Stimulated activated CD8-positive, alpha-beta memory T cell treated with anti-CD3 and anti-CD28 coated beads, Interleukin-4, amount 100 ng/mL, for 4 hours (primary cell): ENCODE measurements around the gene TMCC2.

Source experiments
- DNase-seq, 2 donors: peaks; one replicate each; pipeline ENCODE4 v3.0.0-alpha.2; 2020; ENCODE audit warnings: low read depth in 2 of 2, low spot score in 1 of 2

TMCC2 gene

DNA sequence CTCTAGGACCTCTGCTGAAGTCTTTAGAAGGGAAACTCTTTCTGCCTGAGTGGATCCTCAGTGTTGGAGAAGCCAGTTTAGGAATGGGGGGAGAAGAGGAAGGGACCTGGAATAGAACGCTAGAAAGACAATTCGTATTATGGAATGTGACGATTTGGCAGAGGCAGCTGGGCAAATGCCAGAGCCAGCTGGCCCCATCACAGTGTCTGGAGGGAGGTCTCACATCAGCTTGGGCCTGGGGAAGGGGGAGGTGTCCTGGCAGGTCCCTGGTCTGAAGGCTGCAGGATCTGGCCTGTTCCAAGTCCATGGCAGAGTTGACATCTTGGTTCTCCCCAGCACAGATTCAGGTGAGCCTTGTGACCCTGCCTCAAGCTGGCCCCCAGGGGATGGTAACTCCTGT, 11.3 kb downstream of the TMCC2 start:
- DNase-seq: no peak

DNA sequence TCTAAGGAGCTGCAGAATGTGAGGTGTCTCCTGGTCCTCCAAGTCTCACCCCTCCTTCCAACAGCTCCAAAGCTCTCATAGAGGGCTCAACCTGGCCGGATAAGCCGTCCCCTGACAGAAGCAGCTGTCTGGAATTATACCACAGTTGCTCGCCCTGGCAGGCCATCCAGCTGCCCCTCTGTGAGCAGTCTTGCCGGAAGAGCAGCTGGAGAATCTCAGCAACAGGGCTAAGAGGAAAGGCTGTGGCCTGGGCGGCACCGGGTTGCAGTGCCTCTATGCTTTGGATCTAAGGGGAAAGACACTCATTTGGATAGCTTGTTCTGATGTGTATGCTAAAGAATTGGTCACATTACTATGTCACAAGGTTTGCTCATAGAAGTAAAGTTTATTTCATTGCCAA, 12.4 kb downstream of the TMCC2 start:
- DNase-seq: no peak

DNA sequence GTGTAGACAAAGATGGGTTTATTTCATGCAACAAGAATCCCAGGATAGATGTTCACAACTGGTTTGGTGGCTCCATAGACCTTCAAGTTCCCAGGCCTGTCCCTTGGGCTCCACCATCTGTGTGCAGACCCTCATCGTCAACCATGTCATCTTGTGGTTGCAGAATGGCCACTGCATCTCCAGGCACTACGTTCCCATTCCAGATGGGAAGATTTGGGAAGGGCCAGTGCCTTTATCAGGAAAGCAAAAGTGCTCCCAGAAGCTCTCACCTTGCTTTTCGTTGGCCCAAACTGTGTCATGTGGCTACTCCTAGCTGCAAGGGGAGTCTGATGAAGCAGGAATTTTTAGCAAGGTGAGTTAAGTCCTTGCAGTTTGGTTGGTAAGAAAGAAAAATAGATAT, 12.8 kb downstream of the TMCC2 start:
- DNase-seq: no peak

DNA sequence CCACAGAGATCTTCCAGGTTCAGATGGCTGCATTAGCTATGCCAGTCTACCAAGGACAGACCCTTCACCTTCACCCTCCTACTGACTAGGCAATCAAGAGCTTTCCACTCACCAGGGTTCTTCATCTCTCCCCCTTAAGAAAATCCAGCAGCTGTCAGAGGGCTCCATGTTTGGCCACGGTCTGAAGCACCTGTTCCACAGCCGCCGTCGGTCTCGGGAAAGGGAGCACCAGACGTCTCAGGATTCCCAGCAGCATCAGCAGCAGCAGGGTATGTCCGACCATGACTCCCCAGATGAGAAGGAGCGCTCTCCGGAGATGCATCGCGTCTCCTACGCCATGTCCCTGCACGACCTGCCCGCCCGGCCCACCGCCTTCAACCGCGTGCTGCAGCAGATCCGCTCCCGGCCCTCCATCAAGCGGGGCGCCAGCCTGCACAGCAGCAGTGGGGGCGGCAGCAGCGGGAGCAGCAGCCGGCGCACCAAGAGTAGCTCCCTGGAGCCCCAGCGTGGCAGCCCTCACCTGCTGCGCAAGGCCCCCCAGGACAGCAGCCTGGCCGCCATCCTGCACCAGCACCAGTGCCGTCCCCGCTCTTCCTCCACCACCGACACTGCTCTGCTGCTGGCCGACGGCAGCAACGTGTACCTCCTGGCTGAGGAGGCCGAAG, 13.8 kb downstream of the TMCC2 start:
- DNase-seq: no peak

DNA sequence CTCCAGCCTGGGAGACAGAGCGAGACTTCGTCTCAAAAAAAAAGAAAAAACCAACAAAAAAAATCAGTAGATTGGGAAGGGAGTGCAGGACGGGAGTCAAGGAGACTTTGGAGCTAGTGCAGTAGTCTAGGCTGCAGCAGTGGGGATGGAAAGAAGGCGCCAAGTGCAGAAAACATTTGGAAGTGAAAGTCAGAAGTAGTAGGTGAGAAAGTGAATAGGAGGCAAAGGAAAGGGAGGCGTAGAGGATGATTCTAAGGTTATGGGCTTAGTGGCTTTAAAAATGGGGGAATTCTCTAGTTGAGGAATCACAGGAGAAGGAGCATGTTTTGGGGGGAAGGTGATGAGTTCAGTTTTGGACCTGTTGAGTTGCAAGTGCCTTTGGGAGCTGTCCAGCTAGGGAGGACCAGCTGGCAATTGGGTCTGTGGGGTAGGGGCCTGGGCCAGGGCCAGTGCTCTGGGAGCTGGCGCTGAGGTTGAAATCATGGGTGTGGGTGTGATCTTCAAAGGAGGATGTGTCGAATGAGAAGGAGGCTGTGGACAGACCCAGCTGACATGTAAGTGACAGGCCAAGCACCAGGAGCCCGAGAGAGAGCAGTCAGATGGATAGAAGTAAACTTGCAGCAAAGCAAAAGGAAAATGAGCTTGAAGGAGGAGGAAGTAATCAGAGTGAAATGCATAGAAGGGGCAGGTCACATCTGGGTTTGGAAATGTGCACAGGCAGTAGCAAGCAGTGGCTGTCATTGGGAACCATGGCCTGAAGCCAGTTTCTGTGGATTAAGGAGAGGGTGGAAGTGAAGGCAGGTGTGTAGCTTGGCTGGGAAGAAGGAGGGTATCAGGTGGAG, 15.8 kb downstream of the TMCC2 start:
- DNase-seq: no peak

DNA sequence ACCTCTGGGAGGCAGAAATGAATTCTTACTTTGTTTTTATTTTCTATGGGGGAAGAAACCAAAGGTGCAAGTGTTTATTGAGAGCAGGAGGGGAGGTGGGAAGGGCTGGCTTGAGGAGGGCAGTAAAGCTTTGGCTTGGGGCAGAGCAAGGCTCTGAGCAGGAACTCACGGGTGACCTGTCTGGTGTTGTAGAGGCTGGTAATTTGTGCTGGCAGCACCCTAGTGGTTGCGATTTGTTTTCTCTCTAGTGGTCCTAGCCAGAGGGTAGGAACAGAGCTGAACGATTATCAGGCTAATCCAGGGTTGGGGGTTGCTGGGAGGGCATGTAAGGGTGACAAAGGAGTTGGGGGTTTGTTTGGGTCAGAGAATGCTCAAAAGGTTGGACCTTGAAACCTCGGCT, 16.6 kb downstream of the TMCC2 start:
- DNase-seq: no peak

DNA sequence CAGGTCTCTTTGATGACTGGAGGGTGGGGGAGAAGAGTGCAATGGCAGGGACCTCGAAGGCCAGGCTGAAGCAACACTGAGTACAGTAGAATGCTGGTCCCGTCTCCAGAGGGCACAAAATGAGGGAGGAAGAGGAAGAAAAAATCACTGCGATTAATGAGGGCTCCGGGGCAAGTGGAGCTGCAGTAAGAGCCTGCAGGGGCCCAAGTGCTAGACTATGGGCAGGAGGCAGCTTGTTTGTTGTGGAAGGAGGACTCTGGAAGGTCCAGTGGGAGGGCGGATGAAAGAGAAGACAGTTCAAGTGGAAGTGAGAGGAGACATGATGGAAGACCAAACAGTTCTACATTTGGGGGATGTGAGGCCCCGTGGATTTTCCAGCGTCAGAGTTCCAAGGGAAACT, 17.4 kb downstream of the TMCC2 start:
- no peak for DNase-seq

DNA sequence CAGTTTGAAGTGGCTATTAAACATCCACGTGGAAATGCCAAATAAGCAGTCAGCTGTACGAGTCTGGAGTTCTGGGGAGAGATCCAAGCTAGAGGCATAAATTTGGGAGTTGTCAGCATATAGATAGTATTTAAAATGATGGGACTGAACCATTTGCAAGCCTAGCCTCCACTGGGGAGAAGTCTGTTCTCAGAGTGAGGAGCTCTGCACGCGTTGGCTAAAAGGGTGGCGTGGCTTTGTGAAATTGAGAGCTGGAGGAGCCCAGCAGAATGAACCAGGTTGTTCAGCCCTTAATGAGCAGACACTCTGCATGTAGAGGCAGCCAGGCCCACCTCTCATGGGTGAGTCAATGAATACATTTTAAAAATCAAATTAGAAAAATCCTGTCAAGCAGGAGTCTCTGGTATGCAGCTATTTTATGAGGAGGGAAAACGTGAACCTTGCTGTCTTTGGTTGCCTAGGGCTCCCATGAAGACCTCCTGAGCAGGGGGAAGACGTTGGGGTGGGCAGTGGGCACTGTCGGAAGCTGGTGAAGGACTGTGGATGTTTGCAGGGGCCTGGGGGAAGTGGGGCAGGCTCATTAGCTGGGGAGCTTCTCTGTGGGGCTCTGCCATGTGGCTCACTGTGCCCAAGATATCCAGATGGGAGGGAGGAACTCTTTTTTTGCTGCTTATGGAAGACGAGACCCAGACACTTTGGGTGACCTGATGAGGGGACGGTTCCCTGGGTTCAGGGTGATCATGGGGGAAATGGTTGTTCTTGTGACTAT, 18.8 kb downstream of the TMCC2 start:
- no peak for DNase-seq

DNA sequence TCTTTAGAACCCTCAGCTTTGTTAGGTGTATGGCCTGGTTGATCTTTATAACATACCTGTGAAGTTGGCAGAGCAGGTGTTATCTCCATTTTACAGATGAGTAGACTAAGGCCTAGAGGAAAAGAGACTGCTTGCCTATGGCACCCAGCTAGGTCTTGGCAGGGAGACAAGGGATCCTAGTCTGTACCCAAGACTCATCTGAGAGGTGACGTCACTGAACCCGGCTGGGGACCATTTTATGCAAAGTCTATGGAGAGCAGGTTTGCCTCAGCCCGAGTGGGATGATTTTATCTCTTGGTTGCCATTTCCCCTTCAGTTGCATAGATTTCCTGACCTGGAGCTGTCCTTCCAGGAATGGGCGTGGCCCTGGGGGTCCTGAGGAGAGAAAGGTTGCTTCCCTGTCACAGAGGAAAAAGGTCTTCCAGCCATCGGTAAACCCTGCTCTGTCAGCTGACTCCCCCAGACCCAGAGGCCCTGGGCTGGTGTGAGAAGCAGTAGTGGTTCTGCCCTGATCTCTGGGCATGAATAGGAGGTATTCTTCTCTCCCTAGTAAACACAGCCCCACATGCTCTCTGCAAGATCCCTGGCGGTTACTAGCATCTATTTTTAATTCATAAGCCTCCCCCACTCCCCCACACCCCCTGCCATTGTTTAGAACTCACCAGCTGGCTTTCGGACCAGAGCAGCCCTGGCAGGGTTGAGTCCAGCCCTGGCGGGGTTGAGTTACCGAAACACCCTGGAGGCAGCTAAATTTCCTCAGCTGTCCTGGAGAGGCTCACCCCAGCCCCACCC, 19.6 kb downstream of the TMCC2 start:
- no peak for DNase-seq

DNA sequence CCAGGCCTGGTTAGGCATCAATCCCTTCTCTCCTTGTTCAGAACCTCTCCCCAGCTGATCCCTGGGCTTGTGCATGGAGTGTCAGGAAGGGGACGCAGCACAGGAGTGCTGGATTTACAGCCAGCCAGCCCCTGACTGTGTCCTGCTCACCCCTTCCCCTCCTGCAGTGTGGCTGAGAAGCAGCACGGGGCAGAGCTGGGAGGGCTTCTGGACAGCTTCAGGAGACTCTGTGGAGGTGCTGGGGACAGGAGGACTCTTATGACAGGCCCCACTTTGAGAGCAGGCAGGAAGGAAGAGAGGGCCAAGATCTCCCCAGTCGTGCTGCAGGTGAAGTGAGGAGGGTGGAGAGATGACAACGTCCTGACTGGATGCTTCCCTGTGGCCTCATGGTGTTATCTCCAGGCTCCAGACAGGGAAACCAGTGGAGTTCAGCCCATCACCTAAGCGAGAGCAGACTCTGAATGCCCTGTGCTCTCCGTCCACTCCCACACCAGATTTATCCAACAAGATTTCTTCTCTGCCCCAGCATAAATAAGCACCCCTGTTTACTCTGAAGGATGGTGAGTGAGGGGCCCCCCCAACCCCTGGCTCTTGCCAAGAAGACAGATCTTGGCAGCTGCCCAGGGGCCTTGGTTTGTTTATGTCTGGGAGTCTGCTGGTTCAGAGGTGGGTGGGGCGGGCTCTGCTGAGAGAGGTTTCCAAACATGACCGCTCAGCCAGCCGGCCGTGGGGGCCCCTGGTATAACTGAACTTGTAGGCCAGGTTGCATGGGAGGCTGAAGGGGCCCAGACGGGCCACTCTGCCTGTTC, 21.3 kb downstream of the TMCC2 start:
- no peak for DNase-seq

DNA sequence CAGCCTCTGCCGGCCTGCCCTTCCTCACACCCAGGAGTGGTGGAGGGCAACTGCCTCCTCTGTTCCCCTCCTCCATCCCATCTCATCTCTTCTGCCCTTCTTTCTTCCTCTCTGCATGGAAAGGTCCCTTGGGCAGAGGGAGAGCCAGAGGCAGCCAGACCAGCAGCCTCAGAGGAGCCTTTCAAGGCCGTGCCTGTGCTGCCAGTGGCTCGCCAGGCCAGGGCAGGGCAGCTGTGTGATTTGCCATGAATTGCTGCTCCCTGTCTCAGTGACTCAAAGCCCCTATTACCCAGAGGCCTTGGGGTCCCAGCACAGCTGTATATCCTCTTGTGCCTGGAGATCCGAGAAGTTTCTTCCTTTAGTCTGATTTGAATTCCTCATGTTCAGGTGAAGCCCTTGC, 21.9 kb downstream of the TMCC2 start:
- no peak for DNase-seq

DNA sequence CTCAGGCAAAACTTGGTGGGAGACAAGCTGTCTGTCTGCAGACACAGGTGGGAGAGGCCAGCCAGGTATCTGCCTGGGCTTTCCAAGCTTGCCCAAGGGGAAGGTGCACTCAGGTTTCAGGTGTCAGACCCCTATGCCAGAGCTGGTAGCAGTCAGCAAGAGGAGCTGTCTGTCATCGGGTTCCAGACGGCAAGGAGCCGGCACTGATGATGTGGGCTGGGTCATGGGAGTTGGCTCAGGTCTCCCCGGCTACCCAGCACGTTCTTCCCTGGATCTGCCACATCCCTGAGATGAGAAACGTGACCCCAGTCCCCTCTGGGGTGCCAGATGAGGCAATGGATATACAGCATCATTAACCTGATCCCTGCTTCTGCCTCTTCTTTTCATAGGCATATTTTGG, 23.0 kb downstream of the TMCC2 start:
- DNase-seq: no peak

DNA sequence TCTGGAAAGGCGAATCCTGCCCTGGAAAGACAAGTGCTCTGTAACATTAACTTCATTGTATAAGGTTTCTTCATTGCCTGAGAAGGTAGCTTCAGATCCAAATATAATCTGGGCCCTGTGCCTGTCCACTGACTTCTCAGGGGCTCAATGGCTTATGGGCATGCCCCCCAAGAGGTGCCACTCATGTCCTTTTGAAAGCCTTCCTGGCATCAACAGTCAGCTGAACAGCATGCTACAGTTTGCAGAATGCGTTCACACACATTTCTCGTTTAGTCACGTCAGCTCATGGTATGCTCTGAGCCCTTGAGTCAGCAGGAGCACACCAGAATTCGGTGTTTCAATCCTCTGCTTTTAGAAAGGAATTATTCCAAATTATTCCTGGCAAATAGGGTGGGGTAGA, 23.8 kb downstream of the TMCC2 start:
- no peak for DNase-seq

DNA sequence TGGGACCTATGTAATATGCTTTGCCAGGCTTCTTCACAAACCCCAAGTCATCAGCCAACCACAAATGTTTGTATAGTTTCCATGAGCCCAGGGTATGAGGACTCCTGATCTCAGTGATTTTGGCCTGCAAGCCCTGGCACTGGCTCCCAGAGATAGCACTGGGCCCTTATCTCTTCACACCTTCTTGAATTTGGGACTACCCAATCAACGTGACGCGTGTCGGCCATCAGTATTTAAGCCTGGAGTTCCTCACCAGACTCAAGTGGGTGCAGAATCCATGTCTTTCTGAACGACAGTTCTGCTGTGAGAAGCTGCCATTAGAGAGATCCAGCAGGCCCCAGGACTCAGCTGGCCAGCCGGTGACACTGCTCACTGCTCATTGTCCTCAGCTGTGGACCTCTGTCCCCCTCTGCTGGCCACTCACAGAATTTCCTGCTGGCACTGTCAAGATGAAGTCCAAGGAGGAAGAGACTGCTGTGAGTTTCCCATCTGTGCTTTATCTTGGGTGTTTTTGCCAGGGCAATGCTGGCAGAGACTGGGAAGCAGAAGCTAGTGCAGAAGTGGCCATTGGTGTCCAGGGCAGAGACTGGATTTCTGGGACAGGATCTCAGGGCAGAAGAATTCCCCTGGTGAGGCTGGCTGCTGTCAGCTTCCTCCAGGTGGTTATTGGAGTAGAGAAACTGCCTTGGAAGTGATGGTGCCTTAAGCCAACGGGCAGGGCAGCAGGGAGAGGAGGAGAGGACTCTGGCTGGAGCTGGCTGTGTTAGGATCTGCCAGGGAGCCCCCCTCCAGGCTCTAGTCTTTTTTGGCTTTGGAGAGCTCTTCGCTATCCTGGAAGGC, 28.4 kb downstream of the TMCC2 start:
- DNase-seq: peak; percentile 58 to 73

DNA sequence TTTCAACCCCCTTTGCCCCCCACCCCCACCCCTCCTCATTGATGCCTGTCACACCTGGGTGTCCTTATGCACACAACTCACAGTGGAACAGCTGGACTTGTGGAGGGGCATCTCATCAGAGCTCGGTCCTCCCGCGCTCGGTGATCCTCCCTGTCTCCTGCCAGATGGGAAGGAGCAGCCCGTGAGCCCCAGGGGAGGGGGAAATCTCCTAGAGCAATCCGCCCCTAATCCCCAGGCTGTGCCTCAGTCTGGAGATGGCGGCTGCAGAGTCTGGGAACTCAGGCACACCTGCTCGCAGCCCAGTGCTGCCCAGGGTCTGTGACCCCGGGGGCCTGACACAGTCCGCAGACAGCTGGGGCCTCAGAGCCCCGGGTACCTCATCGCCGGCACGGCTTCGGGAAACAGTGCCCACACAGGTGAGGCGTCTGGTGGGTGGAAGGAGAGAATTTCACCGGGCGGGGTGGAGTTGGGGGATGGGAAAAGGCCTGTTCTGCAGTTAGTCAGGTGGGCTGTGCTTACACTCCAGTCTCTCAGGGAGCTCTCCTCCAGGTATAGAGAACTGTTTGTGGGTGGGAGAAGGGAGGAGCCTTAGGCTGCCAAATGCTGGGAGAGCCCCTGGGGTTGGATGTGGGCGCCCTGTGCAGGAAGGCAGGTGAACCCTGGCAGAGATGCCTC, 29.3 kb downstream of the TMCC2 start:
- no peak for DNase-seq

DNA sequence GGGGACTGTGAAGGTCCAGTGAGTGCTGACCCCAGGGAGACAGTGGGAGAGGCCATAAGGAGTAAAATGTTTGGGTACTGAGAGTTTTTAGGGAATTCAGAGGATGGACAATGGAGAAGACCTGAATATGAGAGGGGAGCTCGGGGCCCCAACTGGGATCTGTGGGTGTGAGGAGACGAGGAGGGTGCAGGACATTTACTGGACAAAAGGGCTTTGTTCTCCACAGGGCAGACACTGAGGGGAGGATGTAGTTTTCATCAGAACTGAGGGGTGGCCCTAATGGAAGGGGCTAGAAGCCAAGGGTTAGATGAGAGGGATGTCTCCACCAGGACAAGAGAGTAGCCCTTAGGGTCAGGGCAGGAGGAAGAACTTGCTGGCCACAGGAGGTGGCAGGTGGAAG, 30.0 kb downstream of the TMCC2 start:
- DNase-seq: no peak

DNA sequence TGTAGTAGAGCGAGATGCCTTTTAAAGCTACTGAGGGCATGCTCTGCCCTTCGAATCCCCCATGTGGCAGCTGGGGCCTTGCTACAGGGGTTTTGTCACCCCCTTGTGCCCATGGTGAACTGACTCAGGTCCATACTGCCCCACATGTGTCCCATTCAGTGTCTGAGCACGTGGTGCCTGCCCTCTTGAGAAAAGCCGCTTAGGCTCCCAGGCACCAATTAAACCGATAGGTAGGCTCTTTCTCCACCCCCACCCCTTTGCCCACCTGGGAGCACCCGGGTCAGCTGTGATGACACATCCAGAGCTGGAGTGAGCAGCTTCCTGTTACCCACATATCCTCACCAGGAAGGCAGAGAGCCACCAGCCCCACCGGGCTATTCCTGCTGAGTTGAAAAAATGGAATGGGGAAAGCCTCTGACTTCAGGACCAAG, 30.5 kb downstream of the TMCC2 start:
- DNase-seq: no peak

DNA sequence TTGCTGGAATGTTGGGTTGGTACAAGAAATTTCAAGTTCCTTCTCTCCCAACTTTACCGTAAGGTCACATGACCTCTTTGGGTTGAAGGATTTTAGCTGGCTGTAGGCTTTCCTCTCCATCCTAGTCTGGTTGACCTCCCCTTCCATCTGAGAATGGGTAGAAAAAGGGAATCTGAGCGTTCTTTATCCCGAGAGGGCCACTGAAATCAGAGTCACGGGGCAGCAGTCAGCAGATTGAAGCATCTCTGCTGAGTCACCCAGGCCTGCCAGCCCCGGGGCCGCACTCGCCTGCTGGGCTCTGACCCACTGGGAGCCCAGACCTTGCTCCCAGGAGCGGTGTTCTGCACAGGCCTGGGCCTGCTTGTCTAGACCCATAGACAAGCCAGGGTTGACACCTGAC, 31.0 kb downstream of the TMCC2 start:
- no peak for DNase-seq

DNA sequence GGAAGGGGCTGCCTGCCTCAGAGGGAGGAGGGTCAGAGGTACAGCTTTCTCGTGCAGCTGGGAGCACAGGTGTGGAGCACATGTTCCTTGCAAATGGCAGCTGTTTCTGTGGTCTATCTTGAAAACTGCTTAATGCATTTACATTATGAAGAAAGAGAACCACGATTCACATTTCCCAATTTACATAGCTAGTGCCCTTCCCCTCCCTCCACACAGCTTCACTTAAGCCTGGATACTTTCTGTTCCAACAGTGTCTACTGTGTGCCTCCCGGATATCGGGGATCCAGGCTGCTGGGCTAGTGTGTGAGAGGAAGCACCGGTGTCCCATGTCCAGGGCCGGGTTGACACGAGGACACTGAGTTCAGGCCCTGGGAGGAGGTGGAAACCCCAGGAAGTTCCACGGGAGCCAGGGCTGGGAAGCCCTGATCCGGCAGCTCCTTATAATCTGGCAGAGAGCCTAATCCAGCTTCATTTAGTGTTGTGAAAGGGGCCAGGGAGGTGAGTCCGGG, 31.6 kb downstream of the TMCC2 start:
- DNase-seq: no peak
